DMS153 treated with DMSO at 0.1 percent for 48 hours (cell line): ENCODE measurements around the gene SH3D21.

Experiments used
- DNase-seq: peaks from one replicate; lab custom pipeline; 2025; ENCODE audit not compliant: unreplicated experiment; lab: John Stamatoyannopoulos, UW

Gene SH3D21

GRCh38 chr1:36306210-36306901 is at the start of gene SH3D21:
TSS of gene SH3D21 (plus strand) at chr1:36306368. CDS start at chr1:36306421, 53 bp downstream.
- DNase-seq = peak; percentile 82

- DNase-seq = no peak
Measured at GRCh38 chr1:36256558-36257374, 49.4 kb upstream of the SH3D21 start.

- no peak for DNase-seq
Measured at GRCh38 chr1:36257375-36257767, 48.8 kb upstream of the SH3D21 start.

- no peak for DNase-seq
Measured at GRCh38 chr1:36258960-36259344, 47.2 kb upstream of the SH3D21 start.

GRCh38 chr1:36268981-36269380 is 37.2 kb upstream of the SH3D21 start:
- DNase-seq = no peak

- no peak for DNase-seq
Measured at GRCh38 chr1:36269408-36269838, 36.7 kb upstream of the SH3D21 start.

GRCh38 chr1:36273024-36273423 is 33.1 kb upstream of the SH3D21 start:
- no peak for DNase-seq

GRCh38 chr1:36274201-36274600 is 32.0 kb upstream of the SH3D21 start:
- no peak for DNase-seq

GRCh38 chr1:36276688-36277087 is 29.5 kb upstream of the SH3D21 start:
- DNase-seq = no peak

GRCh38 chr1:36279110-36279788 is 26.9 kb upstream of the SH3D21 start:
- no peak for DNase-seq

- no peak for DNase-seq
Measured at GRCh38 chr1:36279789-36280296, 26.3 kb upstream of the SH3D21 start.

GRCh38 chr1:36284061-36284460 is 22.1 kb upstream of the SH3D21 start:
- DNase-seq = no peak

GRCh38 chr1:36284517-36284916 is 21.7 kb upstream of the SH3D21 start:
- no peak for DNase-seq

GRCh38 chr1:36285443-36286101 is 20.6 kb upstream of the SH3D21 start:
- peak; percentile 86 for DNase-seq

- no peak for DNase-seq
Measured at GRCh38 chr1:36286802-36287201, 19.4 kb upstream of the SH3D21 start.

GRCh38 chr1:36287595-36287994 is 18.6 kb upstream of the SH3D21 start:
- DNase-seq = no peak

- no peak for DNase-seq
Measured at GRCh38 chr1:36295390-36295789, 10.8 kb upstream of the SH3D21 start.

GRCh38 chr1:36297062-36297461 is 9.1 kb upstream of the SH3D21 start:
- no peak for DNase-seq

GRCh38 chr1:36298640-36299039 is 7.5 kb upstream of the SH3D21 start:
- DNase-seq = no peak

- no peak for DNase-seq
Measured at GRCh38 chr1:36300526-36300925, 5.6 kb upstream of the SH3D21 start.

GRCh38 chr1:36301220-36301619 is 4.9 kb upstream of the SH3D21 start:
- no peak for DNase-seq
